K562 (cell line): ENCODE data around the gene ZDHHC12. TPM values are rescaled to one million over a fixed set of nuclear protein-coding genes. Genes with fewer than 3 reads are reported as not detected.

ENCODE experiments used
- ATAC-seq: fragments of 200-7000 bp; cut with Tn5 transposase; 3 replicates; pipeline ENCODE4 v1.9.1; 2020; ENCODE audit warnings: moderate library complexity
- BruUV-seq: library from RNA; stranded (reverse); fragments of 400-500 nt; replicated peaks from 2 replicates; lab custom pipeline; 2021; lab: Mats Ljungman, UMichigan
- CTCF ChIA-PET: fragments of 300-600 bp; formaldehyde crosslinking; extraction: SDS; loops from one replicate; lab custom pipeline; 2021; ENCODE audit warnings: low intra/inter-chr PET ratio; lab: Yijun Ruan, JAX
- POLR2A ChIA-PET: fragments of 300-600, 350-650 bp; sonication (Branson Sonifier 250); formaldehyde crosslinking; extraction: SDS; loops from one replicate; lab custom pipeline; 2021; ENCODE audit warnings: antibody characterized with exemption, inconsistent platforms; lab: Yijun Ruan, JAX
- DNase-seq, 4 experiments: peaks; one replicate each; pipeline versions ENCODE4 v3.0.0 to v3.0.0-alpha.2; 2011 to 2018; ENCODE audit warnings: low spot score in 3 of 4, mixed read lengths in 3 of 4; ENCODE audit errors: extremely low read depth in 1 of 4
- FAIRE-seq: peaks from 2 replicates; lab custom pipeline; 2011; peaks lifted over from hg19 to GRCh38; lab: Jason Lieb, UNC
- H2AFZ ChIP-seq: 2 replicates; pipeline ENCODE4 v1.6.0; 2011; ENCODE audit warnings: low read depth, low read length, control low read depth, inconsistent platforms
- H3K27ac ChIP-seq: fragments of 200-600 bp; 3 replicates; pipeline ENCODE4 v1.8.0; 2011; ENCODE audit warnings: low read depth, mild to moderate bottlenecking, control low read depth, inconsistent platforms, low read length, moderate library complexity, mixed read lengths; ENCODE audit errors: extremely low read depth
- H3K27me3 ChIP-seq, 2 experiments: fragments of 300-600 bp in 1 of 2; 2 replicates in 1 of 2; 3 replicates in 1 of 2; pipeline versions ENCODE4 v1.6.0 to v1.8.0; 2011; ENCODE audit warnings: inconsistent platforms in 2 of 2, low read length in 2 of 2, mild to moderate bottlenecking in 1 of 2, mixed read lengths in 1 of 2, moderate library complexity in 1 of 2; ENCODE audit not compliant: control insufficient read depth in 2 of 2, insufficient read depth in 2 of 2
- H3K36me3 ChIP-seq: fragments of 300-600 bp; 3 replicates; pipeline ENCODE4 v1.8.0; 2011; ENCODE audit warnings: mild to moderate bottlenecking, low read length, inconsistent platforms; ENCODE audit not compliant: control insufficient read depth, insufficient read depth
- H3K4me1 ChIP-seq, 2 experiments: fragments of 200-600 bp in 1 of 2; replicated peaks in 1 of 2; 2 replicates in 1 of 2; 3 replicates in 1 of 2; pipeline versions ENCODE4 v1.5.1 to v1.8.0; 2011; ENCODE audit warnings: inconsistent platforms in 2 of 2, low read length in 2 of 2, mild to moderate bottlenecking in 1 of 2, mixed read lengths in 1 of 2, moderate library complexity in 1 of 2; ENCODE audit not compliant: control insufficient read depth in 2 of 2, insufficient read depth in 2 of 2
- H3K4me2 ChIP-seq: 2 replicates; pipeline ENCODE4 v1.6.1; 2011; ENCODE audit warnings: low read length, control low read depth, inconsistent platforms, mixed read lengths; ENCODE audit not compliant: insufficient read depth
- H3K4me3 ChIP-seq: fragments of 200-600 bp; sonication (generic), shearing (Covaris generic); 2 replicates; pipeline ENCODE4 v1.5.1; 2016; ENCODE audit warnings: control low read depth, inconsistent platforms
- H3K79me2 ChIP-seq: fragments of 200-600 bp; 3 replicates; pipeline ENCODE4 v1.8.0; 2011; ENCODE audit warnings: low read length, inconsistent platforms; ENCODE audit not compliant: control insufficient read depth, insufficient read depth
- H3K9ac ChIP-seq, 2 experiments: 2 replicates each; pipeline versions ENCODE4 v1.6.0 to v1.6.1; 2011; ENCODE audit warnings: low read depth in 2 of 2, low read length in 2 of 2, control low read depth in 1 of 2, inconsistent platforms in 1 of 2, mild to moderate bottlenecking in 1 of 2, mixed read lengths in 1 of 2; ENCODE audit not compliant: insufficient read depth in 1 of 2
- H3K9me1 ChIP-seq: one replicate; pipeline ENCODE4 v1.6.0; 2011; ENCODE audit warnings: inconsistent platforms, mild to moderate bottlenecking, low read length, moderate library complexity; ENCODE audit not compliant: control insufficient read depth, insufficient read depth
- H3K9me3 ChIP-seq: replicated peaks from 2 replicates; pipeline ENCODE4 v1.5.1; 2011; ENCODE audit warnings: low read depth, low read length, inconsistent platforms; ENCODE audit not compliant: control insufficient read depth, insufficient read depth
- H4K20me1 ChIP-seq: replicated peaks from 2 replicates; pipeline ENCODE4 v1.6.1; 2011; ENCODE audit warnings: low read length, inconsistent platforms, mixed read lengths; ENCODE audit not compliant: control insufficient read depth, insufficient read depth
- CHD1 ChIP-seq: fragments of 200-600 bp; sonication (generic); IDR thresholded peaks from one replicate; pipeline ENCODE4 v1.6.1; 2012; ENCODE audit warnings: mild to moderate bottlenecking, moderate library complexity, low read length, inconsistent platforms
- ESRRA ChIP-seq: fragments of 450-650 bp; IDR thresholded peaks from 2 replicates; pipeline ENCODE4 v1.6.1; 2014; ENCODE audit warnings: low read depth, mild to moderate bottlenecking, moderate library complexity, borderline replicate concordance
- FOXA3 ChIP-seq, 2 experiments: fragments of 450-650 bp in 1 of 2; sonication (generic) in 1 of 2; formaldehyde crosslinking; IDR thresholded peaks in 1 of 2; conservative IDR thresholded peaks in 1 of 2; 2 replicates each; pipeline versions ENCODE4 v1.4.0 to v1.8.0; 2020 to 2022; ENCODE audit warnings: mild to moderate bottlenecking in 2 of 2, missing genetic modification reagents in 1 of 2
- FOXJ3 ChIP-seq: sonication (generic); formaldehyde crosslinking; IDR thresholded peaks from 2 replicates; pipeline ENCODE4 v1.4.0; 2020; ENCODE audit warnings: mild to moderate bottlenecking, missing genetic modification reagents
- KAT2B ChIP-seq: IDR thresholded peaks from one replicate; pipeline ENCODE4 v1.6.1; 2012; ENCODE audit warnings: low read depth, mild to moderate bottlenecking, control low read depth, inconsistent platforms, low read length, moderate library complexity
- KAT8 ChIP-seq: fragments of 450-650 bp; IDR thresholded peaks from 2 replicates; pipeline ENCODE4 v1.6.1; 2016; ENCODE audit warnings: low read depth, mild to moderate bottlenecking
- KLF16 ChIP-seq: IDR thresholded peaks from 2 replicates; pipeline ENCODE4 v1.6.1; 2016; ENCODE audit warnings: antibody characterized with exemption
- NFE2L1 ChIP-seq: fragments of 450-650 bp; IDR thresholded peaks from 2 replicates; pipeline ENCODE4 v1.6.1; 2016; ENCODE audit warnings: missing genetic modification characterization, low read depth, mild to moderate bottlenecking, missing compliant biosample characterization, moderate library complexity, borderline replicate concordance
- PHF8 ChIP-seq: fragments of 200-600 bp; sonication (generic); IDR thresholded peaks from 2 replicates; pipeline ENCODE4 v1.6.1; 2012; ENCODE audit warnings: mixed run types, mild to moderate bottlenecking, inconsistent platforms, low read length, moderate library complexity, borderline replicate concordance
- PREB ChIP-seq: sonication (generic); formaldehyde crosslinking; IDR thresholded peaks from 2 replicates; pipeline ENCODE4 v1.8.1; 2023; ENCODE audit warnings: mild to moderate bottlenecking, missing genetic modification reagents
- PTRF ChIP-seq: fragments of 450-650 bp; IDR thresholded peaks from 2 replicates; pipeline ENCODE4 v1.6.1; 2016; ENCODE audit warnings: mild to moderate bottlenecking, missing genetic modification characterization, missing compliant biosample characterization
- RB1 ChIP-seq: fragments of 450-650 bp; IDR thresholded peaks from 2 replicates; pipeline ENCODE4 v1.6.1; 2017; ENCODE audit warnings: low read depth, mild to moderate bottlenecking
- RBBP5 ChIP-seq: fragments of 200-600 bp; sonication (generic); IDR thresholded peaks from 2 replicates; pipeline ENCODE4 v1.6.1; 2012; ENCODE audit warnings: borderline replicate concordance, mild to moderate bottlenecking, low read length, control low read depth, inconsistent platforms; ENCODE audit not compliant: insufficient read depth, poor library complexity, severe bottlenecking
- RBM39 ChIP-seq: fragments of 200-400 bp; formaldehyde crosslinking; optimal IDR thresholded peaks from 2 replicates; pipeline ENCODE3; 2018; ENCODE audit warnings: low read depth, low read length
- RCOR1 ChIP-seq, 2 experiments: IDR thresholded peaks; 2 replicates each; pipeline ENCODE4 v1.6.1; 2012; ENCODE audit warnings: low read depth in 2 of 2, low read length in 2 of 2, borderline replicate concordance in 1 of 2, improper control_type of control experiment in 1 of 2
- TCF15 ChIP-seq: fragments of 250-450 bp; sonication (Bioruptor Pico); IDR thresholded peaks from 2 replicates; pipeline ENCODE4 v1.8.0; 2022; ENCODE audit warnings: moderate library complexity, mild to moderate bottlenecking, inconsistent platforms
- ZBTB7A ChIP-seq: IDR thresholded peaks from 2 replicates; pipeline ENCODE4 v1.6.1; 2011; ENCODE audit warnings: low read depth, mild to moderate bottlenecking, low read length, moderate library complexity, borderline replicate concordance; ENCODE audit not compliant: control insufficient read depth
- ZNF239 ChIP-seq: fragments of 250-450 bp; sonication (Bioruptor Pico); IDR thresholded peaks from 2 replicates; pipeline ENCODE4 v1.4.0; 2020; ENCODE audit warnings: mild to moderate bottlenecking
- ZNF584 ChIP-seq: fragments of 200-800 bp; sonication (Bioruptor generic); IDR thresholded peaks from 2 replicates; pipeline ENCODE4 v1.6.1; 2016; ENCODE audit warnings: low read depth, mild to moderate bottlenecking, missing genetic modification characterization, missing compliant biosample characterization
- ZNF644 ChIP-seq: fragments of 200-800 bp; sonication (Bioruptor generic); IDR thresholded peaks from 2 replicates; pipeline ENCODE4 v1.6.1; 2016; ENCODE audit warnings: low read depth, missing genetic modification characterization, missing compliant biosample characterization
- WGBS: fragments of 100-300 bp; shearing (Covaris generic); methylation state at CpG from one replicate; pipeline ENCODE4 v1.1.6; 2016; ENCODE audit warnings: low coverage, mixed read lengths; ENCODE audit not compliant: insufficient coverage; ENCODE audit errors: missing lambda C conversion rate; 5-methylcytosine and 5-hydroxymethylcytosine counted together
- in situ Hi-C: fragments of 300-500 bp; cut with MboI; formaldehyde crosslinking; loops from 4 replicates; pipeline ENCODE4 v1.15.0; 2018; ENCODE audit warnings: inconsistent platforms, mixed read lengths
- intact Hi-C: fragments of 100-400 bp; cut with micrococcal nuclease; formaldehyde crosslinking; loops from 2 replicates; pipeline ENCODE4 v1.14.2; 2022
- polyA plus RNA-seq, 8 experiments: library from polyadenylated mRNA; depleted of rRNA in 4 of 8; stranded (reverse) in 5 of 8; unstranded in 3 of 8; fragments of >200 nt; fragmentation: Nextera tagmentation in 2 of 8; fragmentation: Illumina TruSeq in 1 of 8; extraction: Ambion mirVana in 2 of 8; extraction: Trizol in 1 of 8; gene quantifications; 2 replicates each; pipeline versions ENCODE4 v1.2.1 to v1.2.3, GENCODE V29; 2011 to 2014; ENCODE audit warnings: inconsistent platforms in 1 of 8, missing spikeins in 1 of 8
- total RNA-seq, 7 experiments: library from RNA; depleted of rRNA in 6 of 7; stranded (reverse); fragments of >200 nt in 6 of 7; fragmentation: Illumina TruSeq in 2 of 7; extraction: Trizol in 2 of 7; gene quantifications; 2 replicates each; pipeline versions ENCODE4 v1.2.1 to v1.2.3, GENCODE V29; 2011 to 2021; ENCODE audit warnings: low replicate concordance in 1 of 7

Gene ZDHHC12
- total and polyA plus RNA-seq, 9 of the 15 experiments (the other 6 are each of a cell fraction or from before 2014, with no cell fraction given), result 0.21 to 38.0 (median 13.8) TPM

GRCh38 chr9:128685636-128686489 is 38.1 kb downstream of the ZDHHC12 start:
- FAIRE-seq, result no peak
- Histone ChIP-seq H3K27ac (0 out of 3 replicates have a peak overlapping the region, but pooled peaks have one; percentile 9), H3K9me1 (no peaks in the 10 kb centered on the region), H4K20me1 (peaks cover 8% of the 10 kb centered on the region), H3K79me2 (peaks cover 22% of the 10 kb centered on the region), H3K4me1 (peaks cover 23 to 35% of the 10 kb centered on the region in 2 experiments), H3K4me2 (peak overlapping the region; percentile 60), H3K9ac (peak overlapping the region; percentile 6 to 44; a peak in 3 of 4 replicates), H2AFZ (peak overlapping the region; percentile 88), H3K36me3 (peaks cover 8% of the 10 kb centered on the region; the same call in 2 of the 3 replicates), H3K4me3 (no peak overlapping the region), H3K9me3 (no peaks in the 10 kb centered on the region), H3K27me3 (no peaks in the 10 kb centered on the region)
- CTCF ChIA-PET, result no interaction called here
- POLR2A ChIA-PET, result interaction anchor here (1.4 kb wide), 1 partner anchor 10 kb away, joined by 6 read pairs; no protein-coding TSS in a partner anchor
- no peak for DNase-seq
- in situ Hi-C loops, result no loop called here
- no peak for ATAC-seq
- intact Hi-C loops, result loop anchor here (10.0 kb wide), 2 partner anchors 411 to 491 kb away; partner anchors contain the start of genes CIZ1, GOLGA2 and SWI5
- 63% methylated on average over 17 of the region's 17 CpGs for WGBS
- no TSS peak for BruUV-seq
- no peak for TF ChIP-seq ESRRA
- peak; percentile 39; the same call in 1 of the 2 replicates for TF ChIP-seq ZBTB7A
- TF ChIP-seq RCOR1 (IDR thresholded peaks at IDR 0.05; ENCODE audit: borderline replicate concordance in 1 of 2, low read depth in 2 of 2, low read length in 2 of 2), result no peak
- TF ChIP-seq PTRF, result peak; percentile 63; the same call in 1 of the 2 replicates
- no peak for TF ChIP-seq CHD1
- no peak for TF ChIP-seq ZNF239 (CRISPR knock-in tag)
- TF ChIP-seq KAT8, result no peak
- no peak for TF ChIP-seq KAT2B
- no peak for TF ChIP-seq RB1
- TF ChIP-seq FOXJ3, result no peak
- TF ChIP-seq PHF8, result peak; percentile 25; the same call in 1 of the 2 replicates
- TF ChIP-seq ZNF644 (tag), result 0 out of 2 replicates have a peak, but pooled peaks have one; percentile 38
- no peak for TF ChIP-seq PREB
- TF ChIP-seq FOXA3 (CRISPR knock-in tag; conservative IDR thresholded peaks at IDR 0.05 in 1 of 2, IDR thresholded peaks at IDR 0.05 in 1 of 2), result peak in 1 of 2 experiments; percentile 53; a peak in 1 of 4 replicates
- no peak for TF ChIP-seq KLF16
- 0 out of 2 replicates have a peak, but pooled peaks have one; percentile 27 for TF ChIP-seq ZNF584 (CRISPR knock-in tag)
- no peak for TF ChIP-seq RBM39
- TF ChIP-seq NFE2L1 (tag), result no peak
- TF ChIP-seq RBBP5, result peak; percentile 32
- no peak for TF ChIP-seq TCF15
